ENCODE measurements around the gene RTP5.

DNA sequence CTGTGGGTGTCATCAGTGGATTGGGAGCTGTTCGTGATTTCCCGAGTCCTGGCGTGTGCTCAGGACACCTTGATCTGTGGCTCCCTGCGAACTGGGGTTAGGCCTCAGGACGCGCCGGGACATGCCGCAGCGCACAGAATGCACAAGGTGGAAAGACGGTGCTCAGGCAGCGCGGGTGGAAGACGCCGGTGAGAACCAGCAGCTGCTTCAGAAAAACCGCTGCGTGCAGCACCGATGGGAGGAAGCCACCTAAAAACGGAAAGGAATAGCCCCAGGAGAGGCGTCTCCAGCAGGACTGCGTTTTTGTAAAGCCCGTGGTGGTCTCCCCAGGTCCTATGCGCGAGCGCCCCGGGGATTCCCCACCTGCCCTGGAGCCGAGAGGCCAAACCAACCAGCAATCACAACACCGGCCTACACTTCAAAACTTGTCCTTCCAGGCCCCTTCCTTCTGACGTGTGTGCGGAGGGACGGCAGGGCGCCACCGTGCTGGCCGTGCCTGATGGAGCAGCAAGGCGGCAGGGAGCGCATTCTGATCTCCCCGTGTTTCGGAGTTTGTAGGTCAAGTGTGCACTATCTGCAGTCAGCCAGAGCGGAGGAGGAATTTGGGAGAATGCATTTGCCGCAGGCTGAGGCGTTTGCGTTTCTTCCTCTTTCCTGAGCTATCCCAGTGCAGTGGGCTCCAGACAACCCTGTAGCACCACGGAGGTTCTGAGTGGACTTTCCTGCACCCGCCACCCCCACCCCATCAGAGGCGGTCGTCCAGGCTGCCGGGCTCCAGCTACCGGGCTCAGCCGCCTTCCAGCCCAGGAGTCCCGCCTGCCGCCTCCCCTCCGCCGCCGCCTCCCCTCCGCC lies 32.2 kb downstream of the RTP5 start:
- TF ChIP-seq POLR2AphosphoS5 (IDR thresholded peaks at IDR 0.05) (no peak), EP300 (IDR thresholded peaks at IDR 0.05) (no peak), POLR2A (IDR thresholded peaks at IDR 0.05) (no peak), CTCF (IDR thresholded peaks at IDR 0.05) (no peak)

Measured in upper lobe of left lung (tissue), 4 donors.